Lower leg skin (tissue), 3 donors: ENCODE results near the gene SLC35F3.

Experiments
- CTCF ChIP-seq, 3 donors: fragments of 450-650 bp; IDR thresholded peaks; one replicate each; pipeline ENCODE4 v1.5.1; 2016; ENCODE audit warnings: antibody characterized with exemption in 3 of 3, mild to moderate bottlenecking in 3 of 3, moderate library complexity in 2 of 3
- POLR2A ChIP-seq, 2 donors: fragments of 450-650 bp; IDR thresholded peaks; one replicate each; pipeline ENCODE4 v1.6.1; 2016 to 2017; ENCODE audit warnings: antibody characterized with exemption in 2 of 2, mild to moderate bottlenecking in 1 of 2, moderate library complexity in 1 of 2

- no peak for TF ChIP-seq POLR2A (IDR thresholded peaks at IDR 0.05)
- TF ChIP-seq CTCF (IDR thresholded peaks at IDR 0.05), result no peak
Measured at GRCh38 chr1:234143681-234144080, 239.2 kb downstream of the SLC35F3 start.
